ENCODE data around the gene MT1E.

GRCh38 chr16:56629531-56629930, 4.0 kb downstream of the MT1E start:
- TF ChIP-seq POLR2A (IDR thresholded peaks at IDR 0.05; ENCODE audit: low read depth, low read length): no peak
- TF ChIP-seq POLR2AphosphoS5 (IDR thresholded peaks at IDR 0.05; ENCODE audit: low read depth, low read length): no peak
- no peak for TF ChIP-seq PAX5 (IDR thresholded peaks at IDR 0.05; ENCODE audit: insufficient read depth, low read length, severe bottlenecking)
